IMR-90 (cell line): Measurements from ENCODE around the gene CARD14. TPM values are rescaled to one million over a fixed set of nuclear protein-coding genes. Genes with fewer than 3 reads are reported as not detected.
A peak's percentile ranks its signal among the peaks of the same experiment; 100 is the strongest.

ENCODE experiments used
- ATAC-seq: fragments of 200-7000 bp; cut with Tn5 transposase; 2 replicates; pipeline ENCODE4 v1.9.1; 2020; ENCODE audit warnings: low read depth, mild to moderate bottlenecking, moderate library complexity
- BruUV-seq: library from RNA; stranded (reverse); fragments of 400-500 nt; replicated peaks from 2 replicates; lab custom pipeline; 2021; lab: Mats Ljungman, UMichigan
- CTCF ChIA-PET: fragments of 300-600 bp; formaldehyde crosslinking; extraction: SDS; loops from one replicate; lab custom pipeline; 2021; ENCODE audit warnings: antibody characterized with exemption; lab: Yijun Ruan, JAX
- POLR2A ChIA-PET: fragments of 300-600 bp; sonication (Branson Sonifier 250); formaldehyde crosslinking; loops from one replicate; lab custom pipeline; 2022; ENCODE audit warnings: antibody characterized with exemption; ENCODE audit not compliant: unreplicated experiment; lab: Charles Lee
- DNase-seq: peaks from one replicate; pipeline ENCODE4 v3.0.0; 2013
- H2AFZ ChIP-seq: replicated peaks from 2 replicates; pipeline ENCODE3; 2013; ENCODE audit warnings: low read length, mild to moderate bottlenecking; ENCODE audit not compliant: poor library complexity
- H2AK5ac ChIP-seq: 2 replicates; pipeline ENCODE4 v1.6.1; 2013; ENCODE audit warnings: low read depth, low read length, inconsistent platforms
- H2AK9ac ChIP-seq: replicated peaks from 2 replicates; pipeline ENCODE3; 2013; ENCODE audit warnings: mild to moderate bottlenecking, low read depth, low read length, moderate library complexity; ENCODE audit not compliant: poor library complexity
- H2BK120ac ChIP-seq: 2 replicates; pipeline ENCODE4 v1.6.1; 2013; ENCODE audit warnings: low read depth, low read length, inconsistent platforms
- H2BK15ac ChIP-seq: 3 replicates; pipeline ENCODE4 v1.6.1; 2013; ENCODE audit warnings: low read depth, low read length, inconsistent platforms
- H2BK20ac ChIP-seq: 2 replicates; pipeline ENCODE4 v1.6.1; 2013; ENCODE audit warnings: low read depth, mild to moderate bottlenecking, inconsistent platforms, low read length, moderate library complexity
- H2BK5ac ChIP-seq: 2 replicates; pipeline ENCODE4 v1.6.1; 2013; ENCODE audit warnings: mild to moderate bottlenecking, low read depth, low read length, inconsistent platforms; ENCODE audit not compliant: poor library complexity, severe bottlenecking
- H3K14ac ChIP-seq: replicated peaks from 2 replicates; pipeline ENCODE4 v1.6.1; 2013; ENCODE audit warnings: low read depth, low read length, inconsistent platforms
- H3K18ac ChIP-seq: 2 replicates; pipeline ENCODE4 v1.6.1; 2013; ENCODE audit warnings: low read depth, low read length, control low read depth
- H3K23ac ChIP-seq: 2 replicates; pipeline ENCODE4 v1.6.1; 2013; ENCODE audit warnings: low read depth, low read length, inconsistent platforms
- H3K27ac ChIP-seq: 2 replicates; pipeline ENCODE4 v1.5.1; 2013; ENCODE audit warnings: mild to moderate bottlenecking, control low read depth, low read length; ENCODE audit not compliant: insufficient read depth
- H3K27me3 ChIP-seq: 2 replicates; pipeline ENCODE4 v1.6.1; 2013; ENCODE audit warnings: low read length; ENCODE audit not compliant: control insufficient read depth, insufficient read depth
- H3K36me3 ChIP-seq: 2 replicates; pipeline ENCODE4 v1.6.1; 2013; ENCODE audit warnings: low read length, mixed read lengths; ENCODE audit not compliant: control insufficient read depth, insufficient read depth
- H3K4ac ChIP-seq: 2 replicates; pipeline ENCODE4 v1.6.1; 2013; ENCODE audit warnings: low read depth, low read length, inconsistent platforms
- H3K4me1 ChIP-seq: 2 replicates; pipeline ENCODE4 v1.6.1; 2013; ENCODE audit warnings: low read length, mixed read lengths; ENCODE audit not compliant: control insufficient read depth, insufficient read depth
- H3K4me2 ChIP-seq: 2 replicates; pipeline ENCODE4 v1.6.1; 2013; ENCODE audit warnings: low read depth, mild to moderate bottlenecking, control low read depth, low read length, moderate library complexity
- H3K4me3 ChIP-seq: 2 replicates; pipeline ENCODE4 v1.5.1; 2013; ENCODE audit warnings: low read depth, mild to moderate bottlenecking, control low read depth, low read length, moderate library complexity; ENCODE audit not compliant: insufficient read depth
- H3K56ac ChIP-seq: 2 replicates; pipeline ENCODE4 v1.6.1; 2013; ENCODE audit warnings: low read length, inconsistent platforms; ENCODE audit not compliant: insufficient read depth; ENCODE audit errors: extremely low read depth
- H3K79me1 ChIP-seq, 2 experiments: 2 replicates each; pipeline ENCODE4 v1.6.1; 2013; ENCODE audit warnings: low read length in 2 of 2, inconsistent platforms in 1 of 2, low read depth in 1 of 2
- H3K9ac ChIP-seq: 2 replicates; pipeline ENCODE4 v1.6.1; 2013; ENCODE audit warnings: low read depth, low read length, control low read depth
- H3K9me1 ChIP-seq: 2 replicates; pipeline ENCODE4 v1.6.1; 2013; ENCODE audit warnings: low read length, inconsistent platforms; ENCODE audit not compliant: insufficient read depth
- H3K9me3 ChIP-seq: 2 replicates; pipeline ENCODE4 v1.6.1; 2013; ENCODE audit warnings: low read length; ENCODE audit not compliant: control insufficient read depth, insufficient read depth
- H4K20me1 ChIP-seq: 2 replicates; pipeline ENCODE4 v1.6.1; 2013; ENCODE audit warnings: low read length, inconsistent platforms; ENCODE audit not compliant: insufficient read depth
- H4K5ac ChIP-seq: 2 replicates; pipeline ENCODE4 v1.6.1; 2013; ENCODE audit warnings: mild to moderate bottlenecking, low read depth, low read length, control low read depth
- H4K8ac ChIP-seq, 2 experiments: 2 replicates each; pipeline ENCODE4 v1.6.1; 2013; ENCODE audit warnings: low read depth in 2 of 2, low read length in 2 of 2, control low read depth in 1 of 2, inconsistent platforms in 1 of 2
- H4K91ac ChIP-seq: 2 replicates; pipeline ENCODE4 v1.6.1; 2013; ENCODE audit warnings: low read depth, low read length, inconsistent platforms; ENCODE audit not compliant: insufficient read depth
- BHLHE40 ChIP-seq: fragments of 150-350 bp; IDR thresholded peaks from 2 replicates; pipeline ENCODE4 v1.6.1; 2016; ENCODE audit warnings: mild to moderate bottlenecking, low read depth, low read length
- CHD1 ChIP-seq: IDR thresholded peaks from 2 replicates; pipeline ENCODE4 v1.6.1; 2012; ENCODE audit warnings: low read depth, low read length, improper control_type of control experiment
- RAD21 ChIP-seq: IDR thresholded peaks from 2 replicates; pipeline ENCODE4 v1.6.1; 2012; ENCODE audit warnings: low read length, improper control_type of control experiment
- WGBS, 2 experiments: methylation state at CpG; one replicate each; pipeline versions ENCODE4 v1.1.5 to v1.1.7; 2013; ENCODE audit warnings: missing lambda C conversion rate in 2 of 2; ENCODE audit not compliant: insufficient read length in 1 of 2; ENCODE audit errors: extremely low coverage in 2 of 2; 5-methylcytosine and 5-hydroxymethylcytosine counted together
- dilution Hi-C: fragments of 300-500 bp; cut with HindIII; formaldehyde crosslinking; loops from one replicate; pipeline ENCODE4 v1.14.3; 2018; ENCODE audit warnings: low sequenced_read_pairs; ENCODE audit not compliant: unreplicated experiment
- in situ Hi-C: fragments of 300-500 bp; cut with MboI; formaldehyde crosslinking; loops from 3 replicates; pipeline ENCODE4 v1.14.3; 2019; ENCODE audit warnings: low sequenced_read_pairs, inconsistent platforms, mixed read lengths
- intact Hi-C: fragments of 100-400 bp; cut with micrococcal nuclease; formaldehyde crosslinking; loops from 2 replicates; pipeline ENCODE4 v1.10.0; 2022
- polyA plus RNA-seq, 3 experiments: library from polyadenylated mRNA; depleted of rRNA; stranded (reverse); fragments of >200 nt; gene quantifications; 2 replicates each; pipeline ENCODE4 v1.2.3, GENCODE V29; 2012; ENCODE audit warnings: low replicate concordance in 1 of 3
- total RNA-seq: library from RNA; depleted of rRNA; stranded (reverse); fragments of >200 nt; gene quantifications from 2 replicates; pipeline ENCODE4 v1.2.3, GENCODE V29; 2012

CARD14 gene
- total and polyA plus RNA-seq, 2 of the 4 experiments (the other 2 are of a cell fraction), result not detected

DNA sequence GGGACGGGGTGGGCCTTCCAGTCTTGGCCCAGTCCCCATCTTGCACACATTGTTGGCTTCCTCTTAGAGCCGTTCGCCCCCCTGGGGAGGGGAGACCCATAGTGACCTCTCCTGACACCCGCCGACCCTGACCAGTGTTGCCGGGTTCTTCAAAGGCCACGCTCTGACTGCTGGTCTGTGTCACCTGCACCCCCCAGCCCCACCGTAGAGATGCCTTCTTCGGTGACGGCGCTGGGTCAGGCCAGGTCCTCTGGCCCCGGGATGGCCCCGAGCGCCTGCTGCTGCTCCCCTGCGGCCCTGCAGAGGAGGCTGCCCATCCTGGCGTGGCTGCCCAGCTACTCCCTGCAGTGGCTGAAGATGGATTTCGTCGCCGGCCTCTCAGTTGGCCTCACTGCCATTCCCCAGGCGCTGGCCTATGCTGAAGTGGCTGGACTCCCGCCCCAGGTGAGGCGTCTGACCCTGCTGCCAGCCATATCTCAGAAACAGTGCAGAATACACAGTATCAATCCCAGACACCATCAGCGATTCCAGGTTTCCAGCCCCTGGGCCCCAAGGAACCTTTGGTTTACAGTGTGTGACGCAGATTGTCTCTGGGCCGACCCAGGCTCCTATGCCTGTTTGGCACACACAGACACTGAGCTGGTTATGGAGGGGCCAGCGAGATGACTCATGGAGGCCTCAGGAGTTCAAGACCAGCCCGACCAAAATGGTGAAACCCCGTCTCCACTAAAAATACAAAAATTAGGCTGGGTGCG, 51.7 kb downstream of the CARD14 start:
- Histone ChIP-seq H2BK15ac (no peak overlapping the region), H3K9ac (peak overlapping the region; percentile 40), H3K27me3 (no peaks in the 10 kb centered on the region), H3K14ac (no peak overlapping the region), H3K36me3 (peaks cover 24% of the 10 kb centered on the region), H3K27ac (no peak overlapping the region), H2BK120ac (no peak overlapping the region), H3K18ac (no peak overlapping the region), H3K4me3 (peak overlapping the region; percentile 67), H4K91ac (no peak overlapping the region), H2BK5ac (no peak overlapping the region), H2BK20ac (no peak overlapping the region), H4K20me1 (peaks cover 26% of the 10 kb centered on the region), H3K9me3 (no peaks in the 10 kb centered on the region), H4K8ac (no peak overlapping the region), H2AK9ac (peak overlapping the region; percentile 97), H3K4me2 (peak overlapping the region; percentile 33), H3K23ac (peak overlapping the region; percentile 17; the same call in 1 of the 2 replicates), H3K4me1 (peaks cover 6% of the 10 kb centered on the region; the same call in 1 of the 2 replicates), H3K9me1 (peaks cover 28% of the 10 kb centered on the region), H2AFZ (peak overlapping the region; percentile 80), H2AK5ac (peak overlapping the region; percentile 46; the same call in 1 of the 2 replicates), H3K4ac (peak overlapping the region; percentile 11), H3K56ac (no peak overlapping the region), H4K5ac (no peak overlapping the region), H3K79me1 (peaks cover 18 to 61% of the 10 kb centered on the region in 2 experiments)
- dilution Hi-C loops (no loop called here), intact Hi-C loops (loop anchor here (5.0 kb wide), 1 partner anchor 41 kb away; the partner anchor contains the start of gene RNF213), in situ Hi-C loops (no loop called here)
- DNase-seq (no peak), ATAC-seq (no peak)
- 65% methylated on average over 20 of the region's 29 CpGs; no CpG with 5 or more reads in 1 of the 2 experiments for WGBS, 2 experiments
- ChIA-PET CTCF (no interaction called here), POLR2A (no interaction called here)
- BruUV-seq, result no TSS peak
- no peak for TF ChIP-seq RAD21
- TF ChIP-seq BHLHE40, result no peak
- TF ChIP-seq CHD1, result no peak
